ENCODE measurements around the gene TSC22D1. TPM values are rescaled to one million over a fixed set of nuclear protein-coding genes. Genes with fewer than 3 reads are reported as not detected.

TSC22D1 gene
- total and polyA plus RNA-seq, 2 of the 4 experiments (the other 2 are of a cell fraction) = 30.8 to 42.2 TPM

DNA sequence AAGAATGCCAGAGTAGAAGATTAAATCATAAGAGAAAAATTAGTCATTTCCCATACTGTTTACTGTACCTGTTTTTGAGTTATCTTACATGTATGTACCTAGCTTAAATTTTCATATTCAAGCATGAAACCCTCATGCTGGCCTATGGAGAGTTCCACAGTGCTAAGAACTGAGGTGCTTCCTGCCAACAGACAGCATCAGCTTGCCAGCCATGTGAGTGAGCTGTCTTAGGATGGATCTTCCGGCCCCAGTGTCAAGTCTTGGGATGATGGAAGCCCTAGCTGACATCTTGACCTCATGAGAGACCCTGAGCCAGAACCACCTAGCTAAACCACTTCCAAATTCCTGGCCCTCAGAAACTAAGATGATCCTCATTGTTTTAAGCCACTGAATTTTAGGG is 112.4 kb downstream of the TSC22D1 start:
- Histone ChIP-seq H3K4me2 (ENCODE audit: low read depth, low read length) (no peak overlapping the region), H3K14ac (replicated peaks; ENCODE audit: low read depth, low read length) (no peak overlapping the region), H3K36me3 (ENCODE audit: control insufficient read depth, insufficient read depth, low read length) (no peaks in the 10 kb centered on the region), H3K9me1 (ENCODE audit: insufficient read depth, low read length) (peaks cover 2% of the 10 kb centered on the region; the same call in 1 of the 2 replicates), H4K20me1 (ENCODE audit: insufficient read depth, low read length) (peaks cover 16% of the 10 kb centered on the region; the same call in 1 of the 2 replicates), H2BK5ac (ENCODE audit: low read depth, low read length, poor library complexity, severe bottlenecking) (no peak overlapping the region), H3K27ac (ENCODE audit: insufficient read depth, low read length) (no peak overlapping the region), H3K27me3 (ENCODE audit: control insufficient read depth, insufficient read depth, low read length) (no peaks in the 10 kb centered on the region), H3K4me1 (ENCODE audit: control insufficient read depth, insufficient read depth, low read length) (no peaks in the 10 kb centered on the region; the same call in 1 of the 2 replicates), H2BK15ac (ENCODE audit: low read depth, low read length) (no peak overlapping the region), H3K9ac (ENCODE audit: low read depth, low read length) (no peak overlapping the region), H3K4me3 (ENCODE audit: insufficient read depth, low read depth, low read length) (no peak overlapping the region), H3K9me3 (ENCODE audit: control insufficient read depth, insufficient read depth, low read length) (no peaks in the 10 kb centered on the region), H3K56ac (ENCODE audit: extremely low read depth, insufficient read depth, low read length) (no peak overlapping the region), H2BK120ac (ENCODE audit: low read depth, low read length) (no peak overlapping the region), H4K5ac (ENCODE audit: low read depth, low read length) (no peak overlapping the region), H4K8ac (ENCODE audit: low read depth in 2 of 2, low read length in 2 of 2) (no peak overlapping the region), H3K23ac (ENCODE audit: low read depth, low read length) (no peak overlapping the region), H2AFZ (replicated peaks; ENCODE audit: low read length, poor library complexity) (no peak overlapping the region), H3K4ac (ENCODE audit: low read depth, low read length) (no peak overlapping the region), H2AK9ac (replicated peaks; ENCODE audit: low read depth, low read length, poor library complexity) (no peak overlapping the region), H4K91ac (ENCODE audit: insufficient read depth, low read depth, low read length) (no peak overlapping the region), H2AK5ac (ENCODE audit: low read depth, low read length) (no peak overlapping the region), H2BK20ac (ENCODE audit: low read depth, low read length) (no peak overlapping the region), H3K79me1 (ENCODE audit: low read depth in 1 of 2, low read length in 2 of 2) (peaks cover 15 to 41% of the 10 kb centered on the region in 2 experiments), H3K18ac (ENCODE audit: low read depth, low read length) (no peak overlapping the region)
- dilution Hi-C loops (cut with HindIII; ENCODE audit: low sequenced_read_pairs, unreplicated experiment) (loop anchor here (25.0 kb wide), 1 partner anchor 551 kb away; no protein-coding TSS in a partner anchor), in situ Hi-C loops (cut with MboI; ENCODE audit: low sequenced_read_pairs) (no loop called here), intact Hi-C loops (cut with micrococcal nuclease) (no loop called here)
- CTCF ChIA-PET = interaction anchor here (0.6 kb wide), 1 partner anchor 337 kb away, joined by 3 read pairs; no protein-coding TSS in a partner anchor
- DNase-seq (no peak), ATAC-seq (ENCODE audit: low read depth) (no peak)
- WGBS, 2 experiments (ENCODE audit: extremely low coverage in 2 of 2, insufficient read length in 1 of 2) = no CpG with 5 or more reads among the region's 1 CpG
- TF ChIP-seq NFE2L2 (IDR thresholded peaks at IDR 0.05; ENCODE audit: low read depth, low read length) = no peak
- no peak for TF ChIP-seq MAZ (IDR thresholded peaks at IDR 0.05; ENCODE audit: borderline replicate concordance, low read depth, low read length)
- TF ChIP-seq, protein P1, sequence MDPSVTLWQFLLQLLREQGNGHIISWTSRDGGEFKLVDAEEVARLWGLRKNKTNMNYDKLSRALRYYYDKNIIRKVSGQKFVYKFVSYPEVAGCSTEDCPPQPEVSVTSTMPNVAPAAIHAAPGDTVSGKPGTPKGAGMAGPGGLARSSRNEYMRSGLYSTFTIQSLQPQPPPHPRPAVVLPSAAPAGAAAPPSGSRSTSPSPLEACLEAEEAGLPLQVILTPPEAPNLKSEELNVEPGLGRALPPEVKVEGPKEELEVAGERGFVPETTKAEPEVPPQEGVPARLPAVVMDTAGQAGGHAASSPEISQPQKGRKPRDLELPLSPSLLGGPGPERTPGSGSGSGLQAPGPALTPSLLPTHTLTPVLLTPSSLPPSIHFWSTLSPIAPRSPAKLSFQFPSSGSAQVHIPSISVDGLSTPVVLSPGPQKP (IDR thresholded peaks at IDR 0.05; ENCODE audit: borderline replicate concordance, low read depth, low read length) = no peak
- TF ChIP-seq RFX5 (IDR thresholded peaks at IDR 0.05; ENCODE audit: low read depth, low read length) = no peak
- TF ChIP-seq MXI1 (IDR thresholded peaks at IDR 0.05; ENCODE audit: borderline replicate concordance, low read depth, low read length) = no peak
- no peak for TF ChIP-seq CHD1 (IDR thresholded peaks at IDR 0.05; ENCODE audit: low read depth, low read length)
- no peak for TF ChIP-seq POLR2A (IDR thresholded peaks at IDR 0.05; ENCODE audit: low read depth, low read length)
- TF ChIP-seq SMC3 (IDR thresholded peaks at IDR 0.05; ENCODE audit: low read depth, low read length) = no peak
- no peak for TF ChIP-seq RCOR1 (IDR thresholded peaks at IDR 0.05; ENCODE audit: insufficient replicate concordance, low read length)
- TF ChIP-seq USF2 (IDR thresholded peaks at IDR 0.05; ENCODE audit: low read depth, low read length) = no peak
- no peak for TF ChIP-seq BHLHE40 (IDR thresholded peaks at IDR 0.05; ENCODE audit: low read depth, low read length)
- TF ChIP-seq RAD21 (IDR thresholded peaks at IDR 0.05; ENCODE audit: low read length) = no peak
- TF ChIP-seq MAFK (IDR thresholded peaks at IDR 0.05; ENCODE audit: low read depth, low read length) = no peak
- TF ChIP-seq, protein P2, sequence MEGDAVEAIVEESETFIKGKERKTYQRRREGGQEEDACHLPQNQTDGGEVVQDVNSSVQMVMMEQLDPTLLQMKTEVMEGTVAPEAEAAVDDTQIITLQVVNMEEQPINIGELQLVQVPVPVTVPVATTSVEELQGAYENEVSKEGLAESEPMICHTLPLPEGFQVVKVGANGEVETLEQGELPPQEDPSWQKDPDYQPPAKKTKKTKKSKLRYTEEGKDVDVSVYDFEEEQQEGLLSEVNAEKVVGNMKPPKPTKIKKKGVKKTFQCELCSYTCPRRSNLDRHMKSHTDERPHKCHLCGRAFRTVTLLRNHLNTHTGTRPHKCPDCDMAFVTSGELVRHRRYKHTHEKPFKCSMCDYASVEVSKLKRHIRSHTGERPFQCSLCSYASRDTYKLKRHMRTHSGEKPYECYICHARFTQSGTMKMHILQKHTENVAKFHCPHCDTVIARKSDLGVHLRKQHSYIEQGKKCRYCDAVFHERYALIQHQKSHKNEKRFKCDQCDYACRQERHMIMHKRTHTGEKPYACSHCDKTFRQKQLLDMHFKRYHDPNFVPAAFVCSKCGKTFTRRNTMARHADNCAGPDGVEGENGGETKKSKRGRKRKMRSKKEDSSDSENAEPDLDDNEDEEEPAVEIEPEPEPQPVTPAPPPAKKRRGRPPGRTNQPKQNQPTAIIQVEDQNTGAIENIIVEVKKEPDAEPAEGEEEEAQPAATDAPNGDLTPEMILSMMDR (conservative IDR thresholded peaks at IDR 0.05; ENCODE audit: low read depth, low read length) = no peak
- no peak for TF ChIP-seq FOS (IDR thresholded peaks at IDR 0.05; ENCODE audit: low read depth, low read length)
- TF ChIP-seq CEBPB (IDR thresholded peaks at IDR 0.05; ENCODE audit: low read depth, low read length) = no peak
- POLR2A ChIA-PET (ENCODE audit: unreplicated experiment) = no interaction called here
- BruUV-seq (replicated peaks) = no TSS peak

Measured in IMR-90 (cell line).